Measurements from ENCODE around the gene TXNDC12. TPM values are rescaled to one million over a fixed set of nuclear protein-coding genes. Genes with fewer than 3 reads are reported as not detected.

The TXNDC12 gene
- total RNA-seq, 1 donor from 2014 or later: 55.5 TPM

GRCh38 chr1:51976846-51977602, 78.0 kb downstream of the TXNDC12 start:
- Histone ChIP-seq H3K27me3 (ENCODE audit: low read depth) (peaks cover 8% of the 10 kb centered on the region), H3K27ac (no peak overlapping the region), H3K4me1 (no peaks in the 10 kb centered on the region), H3K9me3 (no peaks in the 10 kb centered on the region), H3K4me3 (no peak overlapping the region), H3K36me3 (no peaks in the 10 kb centered on the region)
- intact Hi-C loops (cut with DNase I): no loop called here
- no peak for DNase-seq
- TF ChIP-seq CTCF (IDR thresholded peaks at IDR 0.05): no peak
- no peak for ATAC-seq

GRCh38 chr1:51973587-51974474, 81.2 kb downstream of the TXNDC12 start:
- intact Hi-C loops (cut with DNase I): no loop called here
- ATAC-seq (no peak), DNase-seq (no peak)
- Histone ChIP-seq H3K27me3 (ENCODE audit: low read depth) (peaks cover 19% of the 10 kb centered on the region), H3K4me3 (no peak overlapping the region), H3K36me3 (no peaks in the 10 kb centered on the region), H3K4me1 (no peaks in the 10 kb centered on the region), H3K9me3 (no peaks in the 10 kb centered on the region), H3K27ac (no peak overlapping the region)
- no peak for TF ChIP-seq CTCF (IDR thresholded peaks at IDR 0.05)

Other genes starting within 250 kb of the TXNDC12 start
- 115 TPM for gene NRDC, start 176.5 kb downstream of the TXNDC12 start, total RNA-seq
- gene RAB3B, start 64.5 kb downstream of the TXNDC12 start, total RNA-seq: 0.06 TPM
- 8.6 TPM for gene KTI12, start 21.4 kb downstream of the TXNDC12 start, total RNA-seq
- 33.8 TPM for gene BTF3L4, start 1.1 kb upstream of the TXNDC12 start, total RNA-seq
- 18.7 TPM for gene ZFYVE9, start 86.9 kb upstream of the TXNDC12 start, total RNA-seq